Measurements from ENCODE around the gene MAGIX. TPM values are rescaled to one million over a fixed set of nuclear protein-coding genes. Genes with fewer than 3 reads are reported as not detected.

MAGIX gene
- total RNA-seq, 1 experiment from 2014 or later, result 1.2 TPM

- ChIA-PET CTCF (no interaction called here), POLR2A (no interaction called here)
- peaks cover 4% of the 10 kb centered on the region; the same call in 1 of the 2 replicates for H3K9me3 Mint-ChIP-seq
- ATAC-seq (no peak), DNase-seq (ENCODE audit: low spot score) (no peak)
- H3K27ac Mint-ChIP-seq, result no peak overlapping the region
- TF ChIP-seq KAT7 (CRISPR knock-in tag; IDR thresholded peaks at IDR 0.05; ENCODE audit: borderline replicate concordance) (no peak), STAT6 (CRISPR knock-in tag; conservative IDR thresholded peaks at IDR 0.05; ENCODE audit: low read depth) (no peak), CDX4 (CRISPR knock-in tag; IDR thresholded peaks at IDR 0.05; ENCODE audit: borderline replicate concordance) (no peak), ZNF219 (CRISPR knock-in tag; IDR thresholded peaks at IDR 0.05; ENCODE audit: borderline replicate concordance) (no peak), ZNF532 (CRISPR knock-in tag; IDR thresholded peaks at IDR 0.05; ENCODE audit: borderline replicate concordance) (no peak), MYBL2 (CRISPR knock-in tag; IDR thresholded peaks at IDR 0.05) (no peak), NFE2L1 (CRISPR knock-in tag; IDR thresholded peaks at IDR 0.05) (no peak), CTCF (IDR thresholded peaks at IDR 0.05) (no peak), ZNF512 (CRISPR knock-in tag; IDR thresholded peaks at IDR 0.05; ENCODE audit: borderline replicate concordance) (no peak), CREB1 (CRISPR knock-in tag; IDR thresholded peaks at IDR 0.05) (no peak), ZNF263 (CRISPR knock-in tag; IDR thresholded peaks at IDR 0.05; ENCODE audit: low read depth) (no peak), ESRRA (CRISPR knock-in tag; IDR thresholded peaks at IDR 0.05; ENCODE audit: borderline replicate concordance) (no peak), E2F5 (CRISPR knock-in tag; IDR thresholded peaks at IDR 0.05) (no peak), RORB (CRISPR knock-in tag; IDR thresholded peaks at IDR 0.05) (no peak), ZNF396 (CRISPR knock-in tag; IDR thresholded peaks at IDR 0.05; ENCODE audit: borderline replicate concordance) (no peak)
- H3K4me3 Mint-ChIP-seq, result no peak overlapping the region
- H3K36me3 Mint-ChIP-seq, result no peaks in the 10 kb centered on the region
- H3K4me1 Mint-ChIP-seq, result no peaks in the 10 kb centered on the region
- peaks cover 8% of the 10 kb centered on the region for H3K27me3 Mint-ChIP-seq (ENCODE audit: low read depth)
These were observed 49.7 kb downstream of the MAGIX start for GRCh38 chrX:49212209-49212608.
